ENCODE measurements around the gene CGB7.
"Not testable (repeated sequence)": the region's sequence is repeated elsewhere in the genome, so short reads cannot be mapped to it uniquely, and the experiment has no call there.

Gene CGB7

GRCh38 chr19:49043548-49043947 lies 14.0 kb downstream of the CGB7 start, which contains the start of gene CGB5:
CGB5 (plus strand) TSS chr19:49043848; CDS start chr19:49044210, 362 bp downstream.
- not testable (repeated sequence) for H4K20me1 ChIP-seq (ENCODE audit: insufficient read depth); H3K4me1 ChIP-seq (ENCODE audit: low read depth, poor library complexity, severe bottlenecking); H3K36me3 ChIP-seq (ENCODE audit: insufficient read depth); H3K4me3 ChIP-seq (IDR thresholded peaks at IDR 0.05; ENCODE audit: insufficient read depth, low read depth, low read length); H3K4me2 ChIP-seq; H3K27ac ChIP-seq; H3K9ac ChIP-seq; H3K79me2 ChIP-seq (ENCODE audit: insufficient read depth, low read depth); H2AFZ ChIP-seq (ENCODE audit: low read depth)
- peaks cover 46% of the 10 kb centered on the region for H3K27me3 ChIP-seq (ENCODE audit: insufficient read depth, low read depth)

GRCh38 chr19:49042666-49043065 lies 14.9 kb downstream of the CGB7 start:
- not testable (repeated sequence) for H2AFZ ChIP-seq (ENCODE audit: low read depth); H3K4me2 ChIP-seq; H3K4me1 ChIP-seq (ENCODE audit: low read depth, poor library complexity, severe bottlenecking); H4K20me1 ChIP-seq (ENCODE audit: insufficient read depth); H3K9ac ChIP-seq; H3K4me3 ChIP-seq (IDR thresholded peaks at IDR 0.05; ENCODE audit: insufficient read depth, low read depth, low read length); H3K36me3 ChIP-seq (ENCODE audit: insufficient read depth); H3K79me2 ChIP-seq (ENCODE audit: insufficient read depth, low read depth); H3K27ac ChIP-seq
- peaks cover 53% of the 10 kb centered on the region for H3K27me3 ChIP-seq (ENCODE audit: insufficient read depth, low read depth)

- H3K36me3 ChIP-seq (ENCODE audit: insufficient read depth), result no peaks in the 10 kb centered on the region
- no peaks in the 10 kb centered on the region for H3K4me1 ChIP-seq (ENCODE audit: low read depth, poor library complexity, severe bottlenecking)
- H3K27me3 ChIP-seq (ENCODE audit: insufficient read depth, low read depth), result peaks cover 55% of the 10 kb centered on the region
- H2AFZ ChIP-seq (ENCODE audit: low read depth), result no peak overlapping the region
- no peak for TF ChIP-seq CTCF (conservative IDR thresholded peaks at IDR 0.05; ENCODE audit: low read depth, low read length)
- no peak overlapping the region for H3K9ac ChIP-seq
- H3K27ac ChIP-seq, result no peak overlapping the region
- H3K4me2 ChIP-seq, result no peak overlapping the region
- H3K79me2 ChIP-seq (ENCODE audit: insufficient read depth, low read depth), result no peaks in the 10 kb centered on the region
- no peaks in the 10 kb centered on the region for H4K20me1 ChIP-seq (ENCODE audit: insufficient read depth)
- H3K4me3 ChIP-seq (IDR thresholded peaks at IDR 0.05; ENCODE audit: insufficient read depth, low read depth, low read length), result no peak overlapping the region
Measured at GRCh38 chr19:49042177-49042576, 15.4 kb downstream of the CGB7 start.

- not testable (repeated sequence) for H3K4me2 ChIP-seq; H3K27ac ChIP-seq; H2AFZ ChIP-seq (ENCODE audit: low read depth)
Measured at GRCh38 chr19:49039736-49040135, 17.8 kb downstream of the CGB7 start.

GRCh38 chr19:49038557-49039276 lies 18.8 kb downstream of the CGB7 start:
- H3K36me3 ChIP-seq (ENCODE audit: insufficient read depth); H2AFZ ChIP-seq (ENCODE audit: low read depth); H3K27ac ChIP-seq; H4K20me1 ChIP-seq (ENCODE audit: insufficient read depth); H3K9ac ChIP-seq; H3K4me2 ChIP-seq; H3K4me1 ChIP-seq (ENCODE audit: low read depth, poor library complexity, severe bottlenecking); H3K79me2 ChIP-seq (ENCODE audit: insufficient read depth, low read depth); H3K4me3 ChIP-seq (IDR thresholded peaks at IDR 0.05; ENCODE audit: insufficient read depth, low read depth, low read length): not testable (repeated sequence)
- H3K27me3 ChIP-seq (ENCODE audit: insufficient read depth, low read depth), result peaks cover 59% of the 10 kb centered on the region

More at GRCh38 chr19:49039736-49040135, 17.8 kb downstream of the CGB7 start:
- H3K9ac ChIP-seq; H3K79me2 ChIP-seq (ENCODE audit: insufficient read depth, low read depth); H3K36me3 ChIP-seq (ENCODE audit: insufficient read depth); H3K4me3 ChIP-seq (IDR thresholded peaks at IDR 0.05; ENCODE audit: insufficient read depth, low read depth, low read length); H4K20me1 ChIP-seq (ENCODE audit: insufficient read depth); H3K4me1 ChIP-seq (ENCODE audit: low read depth, poor library complexity, severe bottlenecking): not testable (repeated sequence)
- H3K27me3 ChIP-seq (ENCODE audit: insufficient read depth, low read depth), result peaks cover 56% of the 10 kb centered on the region

- not testable (repeated sequence) for H3K9ac ChIP-seq; H4K20me1 ChIP-seq (ENCODE audit: insufficient read depth)
Measured at GRCh38 chr19:49038111-49038510, 19.4 kb downstream of the CGB7 start.

GRCh38 chr19:49036815-49037214 lies 20.7 kb downstream of the CGB7 start, which contains the start of gene CGB1:
CGB1 (minus strand) TSS chr19:49036895; CDS start chr19:49036711, 184 bp downstream.
- H3K4me3 ChIP-seq (IDR thresholded peaks at IDR 0.05; ENCODE audit: insufficient read depth, low read depth, low read length); H3K9ac ChIP-seq; H3K79me2 ChIP-seq (ENCODE audit: insufficient read depth, low read depth); H3K4me2 ChIP-seq; H3K4me1 ChIP-seq (ENCODE audit: low read depth, poor library complexity, severe bottlenecking); H4K20me1 ChIP-seq (ENCODE audit: insufficient read depth); H3K36me3 ChIP-seq (ENCODE audit: insufficient read depth); H2AFZ ChIP-seq (ENCODE audit: low read depth); H3K27ac ChIP-seq: not testable (repeated sequence)
- H3K27me3 ChIP-seq (ENCODE audit: insufficient read depth, low read depth), result peaks cover 46% of the 10 kb centered on the region
- TF ChIP-seq CTCF (conservative IDR thresholded peaks at IDR 0.05; ENCODE audit: low read depth, low read length), result peak; percentile 65

More at GRCh38 chr19:49038111-49038510, 19.4 kb downstream of the CGB7 start:
- not testable (repeated sequence) for H3K4me1 ChIP-seq (ENCODE audit: low read depth, poor library complexity, severe bottlenecking); H3K79me2 ChIP-seq (ENCODE audit: insufficient read depth, low read depth); H3K27ac ChIP-seq; H3K36me3 ChIP-seq (ENCODE audit: insufficient read depth); H2AFZ ChIP-seq (ENCODE audit: low read depth); H3K4me3 ChIP-seq (IDR thresholded peaks at IDR 0.05; ENCODE audit: insufficient read depth, low read depth, low read length); H3K4me2 ChIP-seq
- peaks cover 55% of the 10 kb centered on the region for H3K27me3 ChIP-seq (ENCODE audit: insufficient read depth, low read depth)

Data from KMS-11 (cell line).